GM12891 (cell line): ENCODE measurements around the gene EML6.

Experiments
- PAX5 ChIP-seq: IDR thresholded peaks from 2 replicates; pipeline ENCODE4 v1.6.1; 2011; ENCODE audit warnings: low read length, moderate library complexity, mild to moderate bottlenecking; ENCODE audit not compliant: insufficient read depth, severe bottlenecking
- POLR2A ChIP-seq: IDR thresholded peaks from 2 replicates; pipeline ENCODE4 v1.6.1; 2011; ENCODE audit warnings: low read depth, low read length, control low read depth
- POLR2AphosphoS5 ChIP-seq: IDR thresholded peaks from 2 replicates; pipeline ENCODE4 v1.6.1; 2011; ENCODE audit warnings: low read depth, low read length, control low read depth
- POU2F2 ChIP-seq: IDR thresholded peaks from 2 replicates; pipeline ENCODE4 v1.6.1; 2011; ENCODE audit warnings: low read depth, mild to moderate bottlenecking, control low read depth, low read length, moderate library complexity
- SPI1 ChIP-seq: IDR thresholded peaks from 2 replicates; pipeline ENCODE4 v1.6.1; 2011; ENCODE audit warnings: low read depth, low read length, control low read depth
- TAF1 ChIP-seq: IDR thresholded peaks from 2 replicates; pipeline ENCODE4 v1.6.1; 2011; ENCODE audit warnings: low read depth, low read length, control low read depth

- TF ChIP-seq POLR2A (no peak), POLR2AphosphoS5 (no peak), TAF1 (no peak), SPI1 (no peak), PAX5 (no peak), POU2F2 (no peak)
These were observed 294.0 kb downstream of the EML6 start for GRCh38 chr2:55017428-55017827.
